T-helper 1 cell treated with Interleukin-12 subunit alpha and Interleukin-12 subunit beta and Interleukin-4 antibody, amounts not matched to agents 30 μg/mL and 1 μg/mL, for 36 hours (primary cell): ENCODE results near the gene EIF4E1B.

Source experiments
- H3K27ac Mint-ChIP-seq: one replicate; pipeline ENCODE4 v1.8.0; 2021; ENCODE audit warnings: mild to moderate bottlenecking, mixed read lengths
- H3K27me3 Mint-ChIP-seq: one replicate; pipeline ENCODE4 v1.8.0; 2021; ENCODE audit warnings: low read depth, mixed read lengths
- H3K36me3 Mint-ChIP-seq: one replicate; pipeline ENCODE4 v1.8.0; 2021; ENCODE audit warnings: low read depth, mixed read lengths
- H3K4me1 Mint-ChIP-seq: one replicate; pipeline ENCODE4 v1.8.0; 2021; ENCODE audit warnings: low read depth, mixed read lengths
- H3K4me3 Mint-ChIP-seq: one replicate; pipeline ENCODE4 v1.8.0; 2021; ENCODE audit warnings: mild to moderate bottlenecking, moderate library complexity, mixed read lengths
- H3K9me3 Mint-ChIP-seq: one replicate; pipeline ENCODE4 v1.8.0; 2021; ENCODE audit warnings: mixed read lengths

Gene EIF4E1B

DNA sequence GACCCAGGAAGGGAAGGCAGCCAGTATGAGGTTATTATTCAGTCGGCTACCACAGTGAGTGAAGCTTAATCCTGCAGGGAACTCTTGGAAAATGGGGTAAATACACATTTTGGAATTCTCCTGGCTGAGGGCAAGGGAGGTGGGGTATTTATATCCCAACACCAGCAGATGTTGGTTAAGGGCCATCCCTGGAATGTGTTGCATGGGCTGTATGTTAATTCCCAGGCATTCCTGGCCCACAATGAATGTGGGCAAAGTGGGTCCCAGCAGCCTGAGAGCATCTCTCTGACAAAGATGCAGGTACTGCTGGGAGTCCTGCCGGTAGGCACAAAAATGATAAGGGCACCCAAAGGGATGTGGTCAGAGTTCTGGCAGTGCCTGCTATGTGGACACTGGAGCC lies 17.6 kb upstream of the EIF4E1B start:
- H3K4me1 Mint-ChIP-seq, result peaks cover 15% of the 10 kb centered on the region
- H3K27ac Mint-ChIP-seq, result no peak overlapping the region
- H3K36me3 Mint-ChIP-seq, result peaks cover 3% of the 10 kb centered on the region
- no peak overlapping the region for H3K4me3 Mint-ChIP-seq
- H3K9me3 Mint-ChIP-seq, result no peaks in the 10 kb centered on the region
- H3K27me3 Mint-ChIP-seq, result peaks cover 70% of the 10 kb centered on the region

DNA sequence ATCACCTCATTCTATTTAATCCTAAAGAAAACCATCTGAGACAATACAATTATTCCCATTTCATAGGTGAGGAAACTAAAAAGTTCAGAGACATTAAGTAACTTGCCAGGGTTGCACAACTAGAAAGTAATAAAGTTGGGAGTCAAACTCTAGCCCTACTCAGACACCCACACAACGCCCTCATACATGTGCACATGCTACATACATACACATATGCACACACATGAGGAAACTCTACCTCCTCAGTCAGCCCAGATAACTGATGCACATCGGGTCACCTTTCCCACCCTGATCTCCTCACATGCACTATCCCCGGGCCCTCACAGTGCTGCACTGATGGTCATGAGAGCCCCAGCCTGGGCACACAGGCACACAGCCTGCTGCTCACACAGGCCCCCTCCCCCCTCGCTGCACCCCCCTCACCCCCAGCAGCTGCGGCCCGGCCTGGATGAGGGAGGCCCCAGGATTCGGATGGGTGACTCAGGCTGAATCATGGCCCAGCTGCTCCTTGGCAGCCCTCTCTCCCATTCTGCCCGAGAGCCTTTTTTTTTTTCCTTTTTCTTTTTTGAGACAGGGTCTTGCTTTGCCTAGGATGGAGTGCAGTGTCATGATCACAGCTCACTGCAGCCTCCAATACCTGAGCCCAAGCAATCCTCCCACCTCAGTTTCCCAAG lies 15.5 kb upstream of the EIF4E1B start:
- Mint-ChIP-seq H3K4me3 (no peak overlapping the region), H3K4me1 (peaks cover 3% of the 10 kb centered on the region), H3K36me3 (no peaks in the 10 kb centered on the region), H3K27me3 (peaks cover 68% of the 10 kb centered on the region), H3K9me3 (no peaks in the 10 kb centered on the region), H3K27ac (no peak overlapping the region)

DNA sequence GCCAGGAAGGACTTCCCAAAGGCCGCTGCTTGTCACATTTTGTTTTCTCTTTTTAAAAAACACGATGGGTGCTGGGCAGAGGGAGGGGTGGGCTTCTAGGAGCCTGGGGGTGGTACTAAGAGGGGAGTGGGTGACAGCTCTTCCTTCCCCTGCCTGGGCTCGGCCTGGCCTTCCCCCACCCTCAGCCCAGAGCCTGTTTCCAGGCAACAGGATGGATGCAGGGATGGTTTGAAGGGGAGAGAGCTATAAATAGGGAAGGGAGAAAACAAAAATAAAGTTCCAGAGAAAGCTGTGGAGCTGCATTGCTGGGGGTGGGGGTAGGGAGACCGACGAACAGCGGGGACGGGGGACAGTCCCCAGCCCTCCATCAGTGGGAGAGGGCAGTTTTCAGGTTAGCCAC lies 14.0 kb upstream of the EIF4E1B start:
- H3K4me3 Mint-ChIP-seq, result no peak overlapping the region
- peaks cover 73% of the 10 kb centered on the region for H3K27me3 Mint-ChIP-seq
- no peak overlapping the region for H3K27ac Mint-ChIP-seq
- peaks cover 2% of the 10 kb centered on the region for H3K36me3 Mint-ChIP-seq
- no peaks in the 10 kb centered on the region for H3K9me3 Mint-ChIP-seq
- peaks cover 7% of the 10 kb centered on the region for H3K4me1 Mint-ChIP-seq

DNA sequence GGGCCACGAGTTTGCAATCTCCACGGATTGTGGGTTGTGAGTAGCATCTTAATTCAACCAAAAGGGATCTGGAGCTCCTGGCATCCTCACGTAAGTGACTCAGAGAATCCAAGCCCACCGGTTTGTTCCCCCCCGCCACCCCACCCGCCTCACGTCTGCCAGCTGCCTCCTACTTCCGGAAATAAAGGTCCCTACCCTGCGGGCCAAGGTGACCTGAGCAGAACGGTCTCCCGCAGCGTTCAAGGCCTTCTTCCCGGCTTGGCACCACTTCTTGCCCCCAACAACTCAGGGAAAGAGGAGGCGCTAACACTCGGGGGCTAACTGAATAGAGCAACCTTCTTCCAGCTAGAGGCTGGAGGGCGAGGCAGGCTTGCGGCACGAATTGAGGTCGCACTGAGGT lies 11.7 kb upstream of the EIF4E1B start:
- Mint-ChIP-seq H3K4me3 (peak overlapping the region; percentile 42), H3K27me3 (peaks cover 70% of the 10 kb centered on the region), H3K27ac (no peak overlapping the region), H3K36me3 (peaks cover 2% of the 10 kb centered on the region), H3K9me3 (no peaks in the 10 kb centered on the region), H3K4me1 (peaks cover 7% of the 10 kb centered on the region)

DNA sequence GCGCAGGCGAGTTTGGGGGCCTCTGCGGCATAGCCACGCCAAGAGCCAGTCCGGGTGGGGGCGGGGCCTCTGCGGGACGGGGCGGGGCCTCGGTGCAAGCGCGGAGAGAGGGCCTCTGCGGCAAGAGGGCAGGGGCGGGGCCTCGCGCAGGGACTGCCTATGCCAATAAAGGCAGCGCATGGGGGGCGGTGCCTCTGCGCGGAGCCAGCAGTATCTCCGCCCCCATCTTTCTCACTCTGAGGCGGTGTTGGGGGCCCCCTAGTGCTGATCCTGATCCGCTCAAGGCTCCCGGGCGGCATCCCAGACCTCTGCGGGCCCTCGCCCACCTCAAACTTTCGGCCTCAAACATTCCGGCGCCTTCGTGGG lies 11.3 kb upstream of the EIF4E1B start:
- no peak overlapping the region for H3K27ac Mint-ChIP-seq
- no peaks in the 10 kb centered on the region for H3K9me3 Mint-ChIP-seq
- H3K36me3 Mint-ChIP-seq, result peaks cover 2% of the 10 kb centered on the region
- peaks cover 70% of the 10 kb centered on the region for H3K27me3 Mint-ChIP-seq
- H3K4me3 Mint-ChIP-seq, result peak overlapping the region; percentile 42
- peaks cover 7% of the 10 kb centered on the region for H3K4me1 Mint-ChIP-seq

DNA sequence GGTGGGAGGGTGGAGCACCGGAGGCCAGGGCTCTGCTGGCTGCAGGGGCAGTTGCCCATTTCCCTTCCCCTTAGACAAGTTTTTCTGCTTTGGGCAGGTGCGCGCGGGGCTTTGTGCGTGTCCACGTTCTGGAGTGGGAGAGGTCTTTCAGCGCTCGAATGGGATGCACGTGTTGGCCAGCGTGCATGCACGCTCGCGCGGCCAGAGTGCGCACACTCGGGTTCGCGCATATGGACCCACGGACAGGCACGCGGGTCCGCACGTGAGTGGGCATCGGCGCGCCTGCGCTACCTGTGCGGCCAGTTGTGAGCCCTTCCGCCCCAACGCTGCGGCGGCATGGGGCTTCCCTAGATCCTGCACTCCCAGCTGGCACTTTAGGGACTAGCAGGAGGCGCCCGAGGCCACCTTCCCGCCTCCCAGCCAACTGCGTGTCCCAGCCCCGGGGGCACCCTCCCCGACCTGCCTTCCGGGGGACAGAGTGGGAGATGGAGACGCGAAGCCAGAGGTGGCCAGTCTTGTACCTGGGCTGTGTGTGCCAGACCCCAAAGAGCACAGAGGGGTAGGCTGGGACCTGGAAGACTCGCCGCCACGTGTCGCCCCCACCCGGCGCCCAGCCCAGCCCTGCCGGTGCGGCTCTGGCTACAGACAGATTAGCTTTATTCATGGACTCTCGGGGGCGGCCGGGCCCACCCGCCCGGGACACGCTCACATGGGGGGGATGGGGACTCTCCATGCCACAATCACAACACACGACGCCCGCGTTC lies 10.7 kb upstream of the EIF4E1B start:
- peak overlapping the region; percentile 63 for H3K4me3 Mint-ChIP-seq
- peaks cover 69% of the 10 kb centered on the region for H3K27me3 Mint-ChIP-seq
- no peaks in the 10 kb centered on the region for H3K9me3 Mint-ChIP-seq
- peaks cover 2% of the 10 kb centered on the region for H3K36me3 Mint-ChIP-seq
- H3K4me1 Mint-ChIP-seq, result peaks cover 7% of the 10 kb centered on the region
- no peak overlapping the region for H3K27ac Mint-ChIP-seq

DNA sequence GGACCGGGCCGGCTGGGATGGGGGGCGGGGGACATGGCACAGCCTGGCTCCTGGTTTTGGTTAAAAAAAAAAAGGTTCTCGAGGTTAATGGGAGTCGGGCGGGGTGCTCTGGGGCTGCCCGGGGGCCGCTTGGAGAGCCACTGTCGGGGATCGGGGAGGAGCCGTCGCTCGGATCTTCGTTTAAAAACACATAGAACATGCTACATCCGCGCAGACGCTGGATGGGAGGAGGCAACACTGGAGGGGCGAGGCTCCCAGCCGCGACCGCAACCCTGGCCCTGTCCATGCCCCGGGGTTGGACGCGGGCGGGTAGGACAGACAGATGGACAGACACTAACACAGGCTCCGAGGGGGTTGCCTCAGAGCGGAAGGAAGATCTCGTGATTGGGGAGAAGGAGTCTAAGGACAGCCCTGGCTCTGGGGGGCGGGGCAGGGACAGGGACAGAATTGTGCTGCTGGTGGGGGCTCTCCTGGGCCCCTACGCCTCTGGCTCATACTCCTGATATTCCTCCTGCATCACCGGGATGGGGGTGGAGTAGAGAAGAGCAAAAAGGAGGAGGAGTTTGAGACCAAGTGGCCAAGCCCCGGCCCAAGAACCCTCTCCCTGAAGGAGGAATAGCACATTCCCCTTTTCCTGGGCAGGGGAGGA lies 10.0 kb upstream of the EIF4E1B start:
- Mint-ChIP-seq H3K4me3 (peak overlapping the region; percentile 63), H3K36me3 (peaks cover 2% of the 10 kb centered on the region), H3K4me1 (peaks cover 7% of the 10 kb centered on the region), H3K9me3 (no peaks in the 10 kb centered on the region), H3K27me3 (peaks cover 67% of the 10 kb centered on the region), H3K27ac (no peak overlapping the region)

DNA sequence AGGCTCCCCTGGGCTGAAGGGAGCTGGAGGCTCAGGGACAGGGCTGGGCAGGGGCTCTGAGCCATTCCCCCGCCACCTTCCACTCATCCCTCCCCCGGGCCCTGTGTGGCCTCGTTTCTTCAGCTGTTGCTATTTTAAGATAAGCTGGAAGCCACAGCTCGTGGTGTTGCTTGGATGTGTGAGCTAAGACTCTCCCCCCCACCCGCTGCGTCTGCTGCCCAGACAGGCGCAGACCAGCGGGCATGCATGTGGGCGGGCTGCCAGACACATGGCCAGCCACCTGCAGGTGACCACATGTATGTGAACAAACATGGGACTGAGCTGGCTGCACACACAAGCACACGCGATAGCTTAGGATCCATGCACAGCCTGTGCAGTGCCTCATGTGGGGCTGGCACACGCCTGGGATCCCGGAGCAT lies 8.8 kb upstream of the EIF4E1B start:
- Mint-ChIP-seq H3K4me3 (no peak overlapping the region), H3K27me3 (peaks cover 62% of the 10 kb centered on the region), H3K4me1 (peaks cover 7% of the 10 kb centered on the region), H3K9me3 (no peaks in the 10 kb centered on the region), H3K27ac (no peak overlapping the region), H3K36me3 (peaks cover 2% of the 10 kb centered on the region)

DNA sequence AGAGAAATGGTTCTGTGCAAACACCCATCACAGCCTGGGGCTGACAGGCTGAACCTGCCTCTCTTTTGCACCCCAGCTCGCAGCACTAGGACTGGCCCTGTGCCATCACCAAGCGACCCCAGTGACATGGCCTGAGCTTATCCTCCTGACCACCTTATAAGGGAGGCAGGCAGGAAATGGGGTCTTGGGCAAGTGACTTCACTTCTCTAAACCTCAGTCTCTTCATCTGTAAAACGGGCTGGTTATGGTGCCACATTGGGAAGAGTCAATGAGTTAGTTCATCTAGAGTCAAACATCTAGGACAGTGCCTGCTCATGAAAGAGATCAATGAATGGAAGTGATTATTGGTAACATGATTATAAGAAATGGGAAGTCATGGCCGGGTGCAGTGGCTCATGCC lies 6.3 kb upstream of the EIF4E1B start:
- peaks cover 9% of the 10 kb centered on the region for H3K4me1 Mint-ChIP-seq
- peaks cover 67% of the 10 kb centered on the region for H3K27me3 Mint-ChIP-seq
- no peak overlapping the region for H3K27ac Mint-ChIP-seq
- H3K36me3 Mint-ChIP-seq, result peaks cover 2% of the 10 kb centered on the region
- no peaks in the 10 kb centered on the region for H3K9me3 Mint-ChIP-seq
- no peak overlapping the region for H3K4me3 Mint-ChIP-seq

DNA sequence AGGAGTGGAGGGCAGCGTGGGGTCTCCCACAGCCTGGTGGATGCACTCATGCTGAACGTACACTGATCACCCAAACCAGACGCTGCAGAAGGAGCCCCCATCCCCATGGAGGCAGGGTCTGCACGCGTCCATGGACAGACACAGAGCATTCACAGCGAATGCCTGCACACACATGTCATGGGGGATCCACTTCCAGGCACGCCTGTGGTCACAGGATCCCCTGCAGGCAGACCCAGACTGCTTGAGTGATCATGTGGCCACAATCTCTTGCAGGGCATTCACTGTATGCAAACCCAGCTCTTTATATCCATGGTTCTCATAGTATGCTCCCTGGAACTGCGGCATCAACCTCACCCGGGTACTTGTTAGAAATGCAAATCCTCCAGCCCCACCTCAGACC lies 5.5 kb upstream of the EIF4E1B start:
- H3K9me3 Mint-ChIP-seq, result no peaks in the 10 kb centered on the region
- peaks cover 9% of the 10 kb centered on the region for H3K4me1 Mint-ChIP-seq
- no peak overlapping the region for H3K27ac Mint-ChIP-seq
- no peak overlapping the region for H3K4me3 Mint-ChIP-seq
- peaks cover 2% of the 10 kb centered on the region for H3K36me3 Mint-ChIP-seq
- H3K27me3 Mint-ChIP-seq, result peaks cover 75% of the 10 kb centered on the region

DNA sequence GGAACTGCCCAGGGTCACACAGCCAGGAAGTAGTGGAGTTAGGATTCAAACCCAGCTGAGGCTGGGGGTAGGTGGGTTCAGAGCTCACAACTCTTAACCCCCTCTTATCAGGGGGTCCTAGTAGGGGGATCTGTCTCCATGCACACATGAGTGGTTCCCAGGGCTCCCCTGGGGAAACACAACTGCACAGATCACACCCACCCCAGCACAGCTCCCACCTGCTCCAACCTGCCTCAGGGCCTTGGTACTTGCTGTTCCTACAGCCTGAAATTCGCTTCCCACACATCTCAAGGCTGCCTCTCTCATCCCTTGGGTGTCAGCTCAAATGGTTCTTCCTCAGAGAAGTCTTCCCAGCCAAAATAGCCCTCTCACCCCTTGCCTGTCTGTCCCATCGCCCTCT lies 5.0 kb upstream of the EIF4E1B start:
- no peak overlapping the region for H3K4me3 Mint-ChIP-seq
- no peaks in the 10 kb centered on the region for H3K9me3 Mint-ChIP-seq
- no peaks in the 10 kb centered on the region for H3K36me3 Mint-ChIP-seq
- peaks cover 71% of the 10 kb centered on the region for H3K27me3 Mint-ChIP-seq
- no peak overlapping the region for H3K27ac Mint-ChIP-seq
- peaks cover 4% of the 10 kb centered on the region for H3K4me1 Mint-ChIP-seq

DNA sequence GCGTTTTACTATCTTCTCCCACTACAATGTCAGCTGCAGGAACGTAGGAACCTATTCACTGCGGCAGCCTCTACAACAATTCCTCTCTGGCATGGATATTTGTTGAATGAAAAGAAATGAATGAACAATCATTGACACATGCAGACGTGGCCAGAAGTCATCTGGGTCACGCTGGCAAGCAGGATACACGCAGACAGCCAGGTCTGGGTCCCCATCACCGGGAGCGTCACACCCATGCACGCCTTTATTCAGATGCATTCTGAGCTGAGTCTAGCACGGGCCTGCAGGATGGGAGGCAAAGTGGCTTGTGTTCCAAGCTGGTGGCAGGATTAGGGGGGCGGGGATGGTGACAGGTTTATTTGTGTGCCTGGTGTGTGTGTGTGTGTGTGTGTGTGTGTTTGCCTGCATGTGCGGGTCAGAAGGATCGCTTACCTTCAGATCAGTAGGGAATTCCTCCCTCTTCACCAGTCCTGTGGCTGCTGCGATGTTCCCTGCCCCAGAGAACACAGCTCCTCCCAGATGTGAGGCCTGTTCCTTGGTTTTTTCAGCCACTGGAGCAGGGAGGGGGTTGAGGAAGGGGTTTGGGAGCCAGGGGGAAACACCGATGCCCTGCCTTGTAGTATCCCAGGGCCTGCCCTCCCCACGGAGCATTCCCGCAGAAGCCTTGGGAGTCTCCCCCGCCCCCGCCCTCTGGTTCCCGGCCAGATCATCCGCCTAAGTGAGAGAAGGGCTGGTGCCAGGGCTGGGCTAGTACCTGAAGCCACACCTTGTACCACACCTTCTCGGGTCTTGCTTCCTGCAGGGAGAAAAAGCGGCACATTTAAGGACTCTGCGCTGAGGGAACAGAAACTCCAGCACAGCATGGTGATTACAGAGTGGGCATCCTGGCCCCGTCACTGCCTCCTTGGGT lies 4.3 kb upstream of the EIF4E1B start:
- Mint-ChIP-seq H3K27me3 (peaks cover 72% of the 10 kb centered on the region), H3K9me3 (no peaks in the 10 kb centered on the region), H3K27ac (no peak overlapping the region), H3K4me3 (no peak overlapping the region), H3K36me3 (no peaks in the 10 kb centered on the region), H3K4me1 (peaks cover 8% of the 10 kb centered on the region)

DNA sequence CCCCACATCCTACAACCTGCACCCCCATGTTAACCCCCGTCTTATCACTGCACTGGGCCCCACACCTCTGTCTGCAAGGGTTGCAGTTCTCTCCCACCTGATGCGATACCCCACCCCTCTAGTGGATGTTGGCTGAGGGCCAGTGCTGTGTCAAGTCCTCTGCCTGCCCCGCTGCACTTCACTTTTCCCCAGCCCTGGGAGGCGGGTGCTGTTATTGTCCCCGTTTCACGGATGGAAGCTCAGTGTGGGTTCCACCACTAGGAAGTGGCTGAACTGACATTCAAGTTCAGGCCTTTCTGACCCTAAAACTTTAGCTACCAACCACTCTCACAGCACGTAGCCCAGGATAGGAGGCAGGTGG lies 3.6 kb upstream of the EIF4E1B start:
- Mint-ChIP-seq H3K9me3 (no peaks in the 10 kb centered on the region), H3K27ac (no peak overlapping the region), H3K4me1 (peaks cover 8% of the 10 kb centered on the region), H3K4me3 (no peak overlapping the region), H3K36me3 (no peaks in the 10 kb centered on the region), H3K27me3 (peaks cover 75% of the 10 kb centered on the region)

DNA sequence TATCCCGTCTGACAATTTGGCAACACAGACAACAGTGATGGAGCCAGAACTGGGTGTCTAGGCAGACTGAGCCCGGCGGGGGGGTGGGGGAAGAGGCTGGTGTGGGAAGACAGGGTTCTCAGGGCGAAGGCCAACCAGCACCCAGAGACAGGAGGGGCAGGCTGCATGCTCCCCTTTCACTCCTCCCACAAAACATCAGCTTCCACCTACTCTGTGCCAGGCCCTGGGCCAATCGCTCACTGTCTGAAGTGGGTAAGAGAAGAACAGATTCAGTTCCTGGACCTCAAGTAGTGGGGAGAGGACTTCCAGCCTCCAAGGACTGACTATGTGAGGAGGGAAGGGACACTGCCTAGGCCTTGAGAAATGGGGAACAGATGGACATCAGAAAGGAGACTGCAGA lies 2.9 kb upstream of the EIF4E1B start:
- Mint-ChIP-seq H3K4me1 (peaks cover 8% of the 10 kb centered on the region), H3K9me3 (no peaks in the 10 kb centered on the region), H3K36me3 (no peaks in the 10 kb centered on the region), H3K27me3 (peaks cover 75% of the 10 kb centered on the region), H3K27ac (no peak overlapping the region), H3K4me3 (no peak overlapping the region)
